Cardiac fibroblast (primary cell): ENCODE data around the gene GIPC2.

Experiments
- DNase-seq, 2 donors: peaks; one replicate each; pipeline versions ENCODE4 v3.0.0 to v3.0.0-alpha.2; 2010; ENCODE audit warnings: low read depth in 2 of 2
- H3K4me3 ChIP-seq, 2 donors: replicated peaks in 1 of 2; 1 replicate in 1 of 2; 2 replicates in 1 of 2; pipeline ENCODE4 v1.5.1; 2011; ENCODE audit warnings: low read depth in 2 of 2, low read length in 2 of 2, mild to moderate bottlenecking in 2 of 2, moderate library complexity in 1 of 2
- TF ChIP-seq, protein P1 (sequence below): IDR thresholded peaks from one replicate; pipeline ENCODE4 v1.5.1; 2011; ENCODE audit warnings: low read depth, mild to moderate bottlenecking, low read length, inconsistent platforms

The GIPC2 gene

GRCh38 chr1:78005448-78005722, 40.4 kb upstream of the GIPC2 start:
- peak overlapping the region; percentile 54 to 72 for H3K4me3 ChIP-seq
- TF ChIP-seq, protein P1, sequence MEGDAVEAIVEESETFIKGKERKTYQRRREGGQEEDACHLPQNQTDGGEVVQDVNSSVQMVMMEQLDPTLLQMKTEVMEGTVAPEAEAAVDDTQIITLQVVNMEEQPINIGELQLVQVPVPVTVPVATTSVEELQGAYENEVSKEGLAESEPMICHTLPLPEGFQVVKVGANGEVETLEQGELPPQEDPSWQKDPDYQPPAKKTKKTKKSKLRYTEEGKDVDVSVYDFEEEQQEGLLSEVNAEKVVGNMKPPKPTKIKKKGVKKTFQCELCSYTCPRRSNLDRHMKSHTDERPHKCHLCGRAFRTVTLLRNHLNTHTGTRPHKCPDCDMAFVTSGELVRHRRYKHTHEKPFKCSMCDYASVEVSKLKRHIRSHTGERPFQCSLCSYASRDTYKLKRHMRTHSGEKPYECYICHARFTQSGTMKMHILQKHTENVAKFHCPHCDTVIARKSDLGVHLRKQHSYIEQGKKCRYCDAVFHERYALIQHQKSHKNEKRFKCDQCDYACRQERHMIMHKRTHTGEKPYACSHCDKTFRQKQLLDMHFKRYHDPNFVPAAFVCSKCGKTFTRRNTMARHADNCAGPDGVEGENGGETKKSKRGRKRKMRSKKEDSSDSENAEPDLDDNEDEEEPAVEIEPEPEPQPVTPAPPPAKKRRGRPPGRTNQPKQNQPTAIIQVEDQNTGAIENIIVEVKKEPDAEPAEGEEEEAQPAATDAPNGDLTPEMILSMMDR = no peak

DNA sequence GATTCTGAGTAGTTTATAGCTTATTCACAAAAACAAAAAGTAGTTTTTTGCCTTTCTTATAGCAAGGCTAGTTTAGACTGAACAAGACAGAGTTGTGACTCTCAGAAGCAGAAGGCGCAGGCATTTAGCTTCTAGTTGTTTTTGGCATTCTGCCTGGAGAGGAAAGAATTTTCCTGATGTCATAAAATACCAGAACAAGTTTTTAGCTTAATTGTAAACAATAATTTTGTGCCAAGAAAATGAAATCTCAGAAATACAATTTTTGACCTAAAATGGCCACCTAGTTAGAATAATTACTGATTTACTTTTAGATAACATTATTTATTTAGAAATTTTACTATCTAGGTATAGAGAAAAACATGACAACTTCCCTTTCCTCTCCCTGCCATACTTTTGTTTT, 40.0 kb upstream of the GIPC2 start:
- TF ChIP-seq, protein P1 = no peak
- peak; percentile 95 to 96 for DNase-seq
- H3K4me3 ChIP-seq = peak overlapping the region; percentile 54 to 72

More at GRCh38 chr1:78005448-78005722, 40.4 kb upstream of the GIPC2 start:
- no peak for DNase-seq

- peak overlapping the region; percentile 54 to 72 for H3K4me3 ChIP-seq
- no peak for DNase-seq
- TF ChIP-seq, protein P1 = no peak
These were observed 39.2 kb upstream of the GIPC2 start for GRCh38 chr1:78006521-78006920.

DNA sequence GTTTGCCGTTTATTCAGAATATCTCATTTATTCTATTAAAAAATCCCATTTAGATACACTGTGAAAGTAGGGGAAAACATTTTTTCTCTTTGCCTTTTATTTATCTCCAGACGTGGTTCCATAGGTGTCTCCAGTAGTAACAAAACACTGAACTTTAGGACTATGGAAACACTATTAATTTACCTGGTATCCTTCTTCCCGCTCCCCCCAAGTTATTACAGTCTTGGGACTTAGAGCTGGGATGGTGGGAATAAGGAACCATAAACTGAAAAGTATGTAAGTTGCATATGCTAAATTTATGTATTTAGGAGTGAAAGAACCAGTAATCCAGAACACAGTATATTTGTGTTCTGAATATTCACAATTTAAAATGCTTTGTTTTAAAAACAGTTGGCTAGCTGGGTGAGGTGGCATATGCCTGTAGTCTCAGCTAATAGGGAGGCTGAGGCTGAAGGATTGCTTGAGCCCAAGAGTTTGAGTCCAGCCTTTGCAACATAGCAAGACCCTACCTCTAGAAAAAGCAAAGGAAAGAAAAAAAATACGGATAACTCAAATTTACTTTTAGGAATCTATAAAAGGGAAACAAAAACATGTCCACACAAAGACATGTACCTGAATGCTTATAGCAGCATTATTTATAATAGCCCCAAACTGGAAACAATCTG, 38.0 kb upstream of the GIPC2 start:
- TF ChIP-seq, protein P1 = no peak
- peak overlapping the region; percentile 54 to 72 for H3K4me3 ChIP-seq
- DNase-seq = no peak

GRCh38 chr1:78009276-78009675, 36.5 kb upstream of the GIPC2 start:
- peak overlapping the region; percentile 21 to 45 for H3K4me3 ChIP-seq
- no peak for DNase-seq
- TF ChIP-seq, protein P1 = no peak

- DNase-seq = peak in 1 of 2 donors; percentile 53
- TF ChIP-seq, protein P1 = no peak
- peak overlapping the region in 1 of 2 donors; percentile 45 for H3K4me3 ChIP-seq
These were observed 35.9 kb upstream of the GIPC2 start for GRCh38 chr1:78009836-78010235.

DNA sequence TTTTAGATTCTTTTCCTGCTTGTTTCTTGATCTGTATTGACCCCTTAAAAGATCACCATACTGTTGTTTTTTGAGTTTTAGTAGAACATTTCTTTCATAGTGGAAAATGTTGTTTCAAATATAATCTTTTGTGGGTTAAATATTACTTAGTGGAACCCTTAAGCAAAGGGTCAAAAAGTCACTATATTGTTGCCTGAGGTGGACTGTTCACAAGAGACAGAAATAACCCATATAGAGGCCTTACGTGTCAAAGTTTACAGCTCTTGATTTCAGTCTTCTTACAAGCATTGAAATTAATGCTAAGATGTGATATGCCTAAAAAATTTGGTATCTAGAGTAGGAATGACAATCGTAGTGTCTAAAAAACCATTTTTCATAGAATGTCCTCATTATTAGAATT, 34.7 kb upstream of the GIPC2 start:
- DNase-seq = no peak
- TF ChIP-seq, protein P1 = no peak
- peak overlapping the region in 1 of 2 donors; percentile 7 for H3K4me3 ChIP-seq
